HepG2 (cell line): ENCODE results near the gene HDAC4. TPM values are rescaled to one million over a fixed set of nuclear protein-coding genes. Genes with fewer than 3 reads are reported as not detected.

ENCODE experiments used
- ADNP ChIP-seq: sonication (generic); formaldehyde crosslinking; IDR thresholded peaks from 2 replicates; pipeline ENCODE4 v1.4.0; 2020; ENCODE audit warnings: missing genetic modification reagents
- ATF1 ChIP-seq: IDR thresholded peaks from 2 replicates; pipeline ENCODE4 v1.6.1; 2016; ENCODE audit warnings: mild to moderate bottlenecking, control low read depth
- BCL6 ChIP-seq: IDR thresholded peaks from 2 replicates; pipeline ENCODE4 v1.6.1; 2016; ENCODE audit warnings: missing genetic modification reagents, missing compliant biosample characterization
- GFI1 ChIP-seq: sonication (generic); formaldehyde crosslinking; IDR thresholded peaks from 2 replicates; pipeline ENCODE4 v1.5.0; 2020; ENCODE audit warnings: missing genetic modification reagents, mild to moderate bottlenecking, borderline replicate concordance
- KDM1A ChIP-seq: IDR thresholded peaks from 2 replicates; pipeline ENCODE4 v1.6.1; 2016; ENCODE audit warnings: missing compliant biosample characterization
- MTA1 ChIP-seq: sonication (generic); formaldehyde crosslinking; IDR thresholded peaks from 2 replicates; pipeline ENCODE4 v1.4.0; 2020; ENCODE audit warnings: missing genetic modification reagents, mild to moderate bottlenecking, borderline replicate concordance
- NFKBIZ ChIP-seq: IDR thresholded peaks from 2 replicates; pipeline ENCODE4 v1.6.1; 2018; ENCODE audit warnings: missing genetic modification reagents, missing compliant biosample characterization
- NFRKB ChIP-seq: fragments of 450-650 bp; IDR thresholded peaks from 2 replicates; pipeline ENCODE4 v1.6.1; 2017
- NR2F6 ChIP-seq, 2 experiments: IDR thresholded peaks; 2 replicates each; pipeline ENCODE4 v1.6.1; 2016; ENCODE audit warnings: antibody characterized with exemption in 1 of 2, mild to moderate bottlenecking in 1 of 2
- POLR2A ChIP-seq, 2 experiments: IDR thresholded peaks; 2 replicates each; pipeline ENCODE4 v1.6.1; 2011; ENCODE audit warnings: low read depth in 2 of 2, low read length in 2 of 2, mild to moderate bottlenecking in 1 of 2, moderate library complexity in 1 of 2; ENCODE audit not compliant: insufficient read depth in 1 of 2
- RARG ChIP-seq: sonication (generic); formaldehyde crosslinking; IDR thresholded peaks from 2 replicates; pipeline ENCODE4 v1.4.0; 2020; ENCODE audit warnings: low read depth, mild to moderate bottlenecking, missing genetic modification reagents
- RFX1 ChIP-seq: fragments of 450-650 bp; IDR thresholded peaks from 2 replicates; pipeline ENCODE4 v1.6.1; 2017
- SETDB1 ChIP-seq: sonication (generic); formaldehyde crosslinking; IDR thresholded peaks from 2 replicates; pipeline ENCODE4 v1.5.1; 2020; ENCODE audit warnings: missing genetic modification reagents, mild to moderate bottlenecking, borderline replicate concordance
- SIN3B ChIP-seq: fragments of 150-350 bp; IDR thresholded peaks from 2 replicates; pipeline ENCODE4 v1.6.1; 2014; ENCODE audit warnings: low read length
- SMAD1 ChIP-seq: sonication (generic); formaldehyde crosslinking; IDR thresholded peaks from 2 replicates; pipeline ENCODE4 v1.4.0; 2020; ENCODE audit warnings: missing genetic modification reagents, low read depth, mild to moderate bottlenecking, borderline replicate concordance
- SMARCE1 ChIP-seq: fragments of 450-650 bp; IDR thresholded peaks from 2 replicates; pipeline ENCODE4 v1.6.1; 2017; ENCODE audit warnings: borderline replicate concordance
- THAP11 ChIP-seq: IDR thresholded peaks from 2 replicates; pipeline ENCODE4 v1.6.1; 2016; ENCODE audit warnings: missing biosample characterization, missing genetic modification reagents
- YY1 ChIP-seq: IDR thresholded peaks from 2 replicates; pipeline ENCODE4 v1.6.1; 2011; ENCODE audit warnings: low read length, low read depth, moderate library complexity, mild to moderate bottlenecking; ENCODE audit not compliant: insufficient read depth, insufficient replicate concordance
- ZBTB3 ChIP-seq: sonication (generic); formaldehyde crosslinking; IDR thresholded peaks from 2 replicates; pipeline ENCODE4 v1.4.0; 2020; ENCODE audit warnings: low read depth, mild to moderate bottlenecking, moderate library complexity, missing genetic modification reagents, borderline replicate concordance
- ZNF121 ChIP-seq: sonication (generic); formaldehyde crosslinking; IDR thresholded peaks from 2 replicates; pipeline ENCODE4 v1.5.0; 2020; ENCODE audit warnings: mild to moderate bottlenecking, missing genetic modification reagents
- ZNF205 ChIP-seq: IDR thresholded peaks from 2 replicates; pipeline ENCODE4 v1.6.1; 2018; ENCODE audit warnings: missing biosample characterization, missing genetic modification reagents
- ZNF337 ChIP-seq: sonication (generic); formaldehyde crosslinking; IDR thresholded peaks from 2 replicates; pipeline ENCODE4 v1.5.1; 2020; ENCODE audit warnings: missing genetic modification reagents, low read depth, mild to moderate bottlenecking, borderline replicate concordance
- ZNF350 ChIP-seq: sonication (generic); formaldehyde crosslinking; IDR thresholded peaks from 2 replicates; pipeline ENCODE4 v1.4.0; 2020; ENCODE audit warnings: mild to moderate bottlenecking, low read depth, missing genetic modification reagents, borderline replicate concordance
- ZNF382 ChIP-seq: sonication (generic); formaldehyde crosslinking; IDR thresholded peaks from 2 replicates; pipeline ENCODE4 v1.5.0; 2020; ENCODE audit warnings: missing genetic modification reagents, mild to moderate bottlenecking, borderline replicate concordance
- ZNF550 ChIP-seq: sonication (generic); formaldehyde crosslinking; IDR thresholded peaks from 2 replicates; pipeline ENCODE4 v1.4.0; 2020; ENCODE audit warnings: mild to moderate bottlenecking, missing genetic modification reagents, borderline replicate concordance
- ZNF552 ChIP-seq: sonication (generic); formaldehyde crosslinking; IDR thresholded peaks from 2 replicates; pipeline ENCODE4 v1.9.0; 2022; ENCODE audit warnings: missing genetic modification reagents, mild to moderate bottlenecking, borderline replicate concordance
- ZSCAN21 ChIP-seq: sonication (generic); formaldehyde crosslinking; IDR thresholded peaks from 2 replicates; pipeline ENCODE4 v1.8.0; 2022; ENCODE audit warnings: mild to moderate bottlenecking, missing genetic modification reagents, moderate library complexity, borderline replicate concordance
- polyA plus RNA-seq, 8 experiments: library from polyadenylated mRNA; depleted of rRNA in 3 of 8; stranded (reverse) in 7 of 8; unstranded in 1 of 8; fragments of >200 nt; fragmentation: Illumina TruSeq in 4 of 8; extraction: Trizol in 4 of 8; gene quantifications; 2 replicates each; pipeline versions ENCODE4 v1.2.1 to v1.2.3, GENCODE V29; 2011 to 2016; ENCODE audit warnings: low read depth in 4 of 8, missing spikeins in 1 of 8, mixed read lengths in 1 of 8; ENCODE audit not compliant: insufficient read depth in 1 of 8
- total RNA-seq, 5 experiments: library from RNA; depleted of rRNA; stranded (reverse); fragments of >200 nt; fragmentation: Illumina TruSeq; extraction: Trizol; gene quantifications; 2 replicates each; pipeline ENCODE4 v1.2.3, GENCODE V29; 2016; ENCODE audit warnings: low read depth in 1 of 5
- TF ChIP-seq, protein P1 (sequence below): sonication (generic); formaldehyde crosslinking; IDR thresholded peaks from 2 replicates; pipeline ENCODE4 v1.8.0; 2022; ENCODE audit warnings: mild to moderate bottlenecking, missing genetic modification reagents
- TF ChIP-seq, protein P2 (sequence below): sonication (generic); formaldehyde crosslinking; conservative IDR thresholded peaks from 2 replicates; pipeline ENCODE4 v1.4.0; 2020; ENCODE audit warnings: missing genetic modification reagents

The HDAC4 gene
- total and polyA plus RNA-seq, 2 of the 13 experiments (the other 11 are each of a cell fraction or from before 2014, with no cell fraction given) = 10.1 to 11.5 TPM

DNA sequence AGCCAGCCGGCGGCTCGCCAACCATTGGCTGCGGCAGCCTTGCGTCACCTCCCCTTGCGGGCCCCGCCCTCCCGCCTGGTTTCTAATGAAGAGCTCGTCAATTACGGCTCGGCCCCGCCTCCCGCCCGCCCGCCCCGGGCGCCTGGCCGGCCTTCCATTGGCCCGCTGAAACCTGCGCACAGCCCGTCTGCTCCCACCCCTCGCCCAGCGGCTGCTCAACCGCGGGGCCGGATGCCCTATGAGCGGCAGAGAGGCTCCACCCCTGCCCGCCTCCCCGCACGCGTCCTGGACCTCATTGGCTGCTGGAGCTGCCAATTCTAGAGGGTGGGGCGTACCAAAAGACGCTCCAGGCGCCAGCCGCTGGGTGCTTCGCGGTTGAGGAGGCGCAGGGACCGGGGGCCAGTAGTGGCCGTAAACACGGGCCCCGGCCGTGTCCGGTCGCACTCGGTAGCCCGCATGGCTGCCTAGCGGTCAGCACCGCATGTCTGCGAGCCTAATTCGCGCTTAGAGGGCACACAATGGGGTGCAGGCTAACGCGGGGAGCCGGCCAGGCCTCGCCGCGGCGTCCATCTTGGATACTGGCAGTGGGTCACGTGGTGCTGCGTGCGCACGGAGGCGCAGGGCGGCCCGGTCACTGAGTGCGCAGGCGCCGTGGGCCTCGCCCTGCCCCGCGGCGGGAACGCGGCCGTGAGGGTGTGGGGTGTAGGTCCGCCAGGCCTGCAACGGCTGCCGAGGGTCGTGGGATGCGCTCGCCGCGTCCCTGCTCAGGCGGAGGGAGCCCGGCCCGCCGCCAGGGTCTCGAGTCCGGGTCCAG, 454 bp upstream of the HDAC4 start (continued):
- TF ChIP-seq SIN3B (no peak), MTA1 (CRISPR knock-in tag) (peak; percentile 86; the same call in 1 of the 2 replicates), SETDB1 (CRISPR knock-in tag) (no peak), ZSCAN21 (CRISPR knock-in tag) (peak; percentile 99), RARG (CRISPR knock-in tag) (peak; percentile 99), ZNF382 (no peak), YY1 (peak; percentile 100), THAP11 (CRISPR knock-in tag) (peak; percentile 91), ZBTB3 (CRISPR knock-in tag) (peak; percentile 85; the same call in 1 of the 2 replicates), ZNF350 (CRISPR knock-in tag) (peak; percentile 97; the same call in 1 of the 2 replicates), ZNF550 (CRISPR knock-in tag) (peak; percentile 99), ZNF552 (CRISPR knock-in tag) (peak; percentile 99), POLR2A (IDR thresholded peaks at IDR 0.05; ENCODE audit: insufficient read depth in 1 of 2, low read depth in 2 of 2, low read length in 2 of 2) (peak in 1 of 2 experiments; percentile 97; a peak in 2 of 4 replicates), ZNF121 (CRISPR knock-in tag) (peak; percentile 45; the same call in 1 of the 2 replicates), NFKBIZ (CRISPR knock-in tag) (peak; percentile 84), GFI1 (peak; percentile 89; the same call in 1 of the 2 replicates), ZNF337 (CRISPR knock-in tag) (peak; percentile 98), KDM1A (CRISPR knock-in tag) (peak; percentile 54; the same call in 1 of the 2 replicates), BCL6 (CRISPR knock-in tag) (peak; percentile 78), SMAD1 (CRISPR knock-in tag) (peak; percentile 100), ATF1 (CRISPR knock-in tag) (0 out of 2 replicates have a peak, but pooled peaks have one; percentile 58), RFX1 (no peak), SMARCE1 (no peak), NFRKB (peak; percentile 94), ADNP (CRISPR knock-in tag) (no peak), ZNF205 (CRISPR knock-in tag) (peak; percentile 90; the same call in 1 of the 2 replicates), NR2F6 (IDR thresholded peaks at IDR 0.05) (no peak), NR2F6 (CRISPR knock-in tag; IDR thresholded peaks at IDR 0.05) (0 out of 2 replicates have a peak, but pooled peaks have one; percentile 16)
- TF ChIP-seq, protein P1, sequence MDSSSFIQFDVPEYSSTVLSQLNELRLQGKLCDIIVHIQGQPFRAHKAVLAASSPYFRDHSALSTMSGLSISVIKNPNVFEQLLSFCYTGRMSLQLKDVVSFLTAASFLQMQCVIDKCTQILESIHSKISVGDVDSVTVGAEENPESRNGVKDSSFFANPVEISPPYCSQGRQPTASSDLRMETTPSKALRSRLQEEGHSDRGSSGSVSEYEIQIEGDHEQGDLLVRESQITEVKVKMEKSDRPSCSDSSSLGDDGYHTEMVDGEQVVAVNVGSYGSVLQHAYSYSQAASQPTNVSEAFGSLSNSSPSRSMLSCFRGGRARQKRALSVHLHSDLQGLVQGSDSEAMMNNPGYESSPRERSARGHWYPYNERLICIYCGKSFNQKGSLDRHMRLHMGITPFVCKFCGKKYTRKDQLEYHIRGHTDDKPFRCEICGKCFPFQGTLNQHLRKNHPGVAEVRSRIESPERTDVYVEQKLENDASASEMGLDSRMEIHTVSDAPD (CRISPR knock-in tag) = peak; percentile 88
- TF ChIP-seq, protein P2, sequence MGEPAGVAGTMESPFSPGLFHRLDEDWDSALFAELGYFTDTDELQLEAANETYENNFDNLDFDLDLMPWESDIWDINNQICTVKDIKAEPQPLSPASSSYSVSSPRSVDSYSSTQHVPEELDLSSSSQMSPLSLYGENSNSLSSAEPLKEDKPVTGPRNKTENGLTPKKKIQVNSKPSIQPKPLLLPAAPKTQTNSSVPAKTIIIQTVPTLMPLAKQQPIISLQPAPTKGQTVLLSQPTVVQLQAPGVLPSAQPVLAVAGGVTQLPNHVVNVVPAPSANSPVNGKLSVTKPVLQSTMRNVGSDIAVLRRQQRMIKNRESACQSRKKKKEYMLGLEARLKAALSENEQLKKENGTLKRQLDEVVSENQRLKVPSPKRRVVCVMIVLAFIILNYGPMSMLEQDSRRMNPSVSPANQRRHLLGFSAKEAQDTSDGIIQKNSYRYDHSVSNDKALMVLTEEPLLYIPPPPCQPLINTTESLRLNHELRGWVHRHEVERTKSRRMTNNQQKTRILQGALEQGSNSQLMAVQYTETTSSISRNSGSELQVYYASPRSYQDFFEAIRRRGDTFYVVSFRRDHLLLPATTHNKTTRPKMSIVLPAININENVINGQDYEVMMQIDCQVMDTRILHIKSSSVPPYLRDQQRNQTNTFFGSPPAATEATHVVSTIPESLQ (CRISPR knock-in tag) = peak; percentile 29; the same call in 1 of the 2 replicates
